Measurements from ENCODE around the gene HOXD9. TPM values are rescaled to one million over a fixed set of nuclear protein-coding genes. Genes with fewer than 3 reads are reported as not detected.

The HOXD9 gene
- total and polyA plus RNA-seq, 8 donors = 0.18 to 0.76 (median 0.49) TPM; not detected in 4

- intact Hi-C loops (cut with DNase I; ENCODE audit: low total_unique reads) = no loop called here
- H3K27me3 ChIP-seq = peaks cover 52 to 100% (median 100%) of the 10 kb centered on the region in 3 donors
- no peak for DNase-seq
- peak overlapping the region in 3 of 4 donors; percentile 12 to 50 (median 22) for H3K4me3 ChIP-seq
- H3K9me3 ChIP-seq = peaks cover under 1 to 30% (median 9%) of the 10 kb centered on the region in 4 donors
- H3K27ac ChIP-seq = no peak overlapping the region
- WGBS, 5 donors = 21 to 30% (median 25%) methylated on average over 24 to 29 of the region's 29 CpGs
- H3K36me3 ChIP-seq = no peaks in the 10 kb centered on the region
- TF ChIP-seq POLR2AphosphoS5 (IDR thresholded peaks at IDR 0.05) (no peak), EP300 (IDR thresholded peaks at IDR 0.05) (no peak), CTCF (IDR thresholded peaks at IDR 0.05) (no peak), POLR2A (IDR thresholded peaks at IDR 0.05) (no peak)
- peaks cover 11 to 58% (median 42%) of the 10 kb centered on the region in 4 donors for H3K4me1 ChIP-seq
Measured at GRCh38 chr2:176087330-176088047, 35.0 kb upstream of the HOXD9 start.

GRCh38 chr2:176088048-176088936, 34.2 kb upstream of the HOXD9 start:
- Histone ChIP-seq H3K36me3 (no peaks in the 10 kb centered on the region), H3K4me1 (peaks cover 19 to 58% (median 45%) of the 10 kb centered on the region in 4 donors), H3K27me3 (peaks cover 52 to 100% (median 100%) of the 10 kb centered on the region in 3 donors), H3K27ac (no peak overlapping the region), H3K4me3 (peak overlapping the region; percentile 12 to 50 (median 19)), H3K9me3 (peaks cover 0 to 28% (median 6%) of the 10 kb centered on the region in 4 donors)
- intact Hi-C loops (cut with DNase I; ENCODE audit: low total_unique reads) = no loop called here
- 4 to 8% (median 6%) methylated on average over 34 to 49 of the region's 49 CpGs for WGBS, 5 donors
- DNase-seq = peak; percentile 54 to 83
- TF ChIP-seq CTCF (IDR thresholded peaks at IDR 0.05) (peak in 5 of 7 experiments; percentile 35 to 73 (median 62)), POLR2AphosphoS5 (IDR thresholded peaks at IDR 0.05) (no peak), POLR2A (IDR thresholded peaks at IDR 0.05) (no peak)

- H3K27ac ChIP-seq = no peak overlapping the region
- no peaks in the 10 kb centered on the region for H3K36me3 ChIP-seq
- no peak for DNase-seq
- TF ChIP-seq POLR2AphosphoS5 (IDR thresholded peaks at IDR 0.05) (no peak), CTCF (IDR thresholded peaks at IDR 0.05) (no peak), EP300 (IDR thresholded peaks at IDR 0.05) (no peak), POLR2A (IDR thresholded peaks at IDR 0.05) (no peak)
- peaks cover 0 to 24% (median 4%) of the 10 kb centered on the region in 4 donors for H3K9me3 ChIP-seq
- intact Hi-C loops (cut with DNase I; ENCODE audit: low total_unique reads) = no loop called here
- no peak overlapping the region for H3K4me3 ChIP-seq
- 5 to 10% (median 7%) methylated on average over 6 of the region's 6 CpGs for WGBS, 5 donors
- peaks cover 19 to 58% (median 47%) of the 10 kb centered on the region in 4 donors for H3K4me1 ChIP-seq
- H3K27me3 ChIP-seq = peaks cover 52 to 100% (median 100%) of the 10 kb centered on the region in 3 donors
Measured at GRCh38 chr2:176088937-176089842, 33.3 kb upstream of the HOXD9 start.

All from stomach (tissue), 9 donors.